ENCODE data around the gene TXNDC8.
"Not testable (repeated sequence)": the region's sequence is repeated elsewhere in the genome, so short reads cannot be mapped to it uniquely, and the experiment has no call there.

TXNDC8 gene

DNA sequence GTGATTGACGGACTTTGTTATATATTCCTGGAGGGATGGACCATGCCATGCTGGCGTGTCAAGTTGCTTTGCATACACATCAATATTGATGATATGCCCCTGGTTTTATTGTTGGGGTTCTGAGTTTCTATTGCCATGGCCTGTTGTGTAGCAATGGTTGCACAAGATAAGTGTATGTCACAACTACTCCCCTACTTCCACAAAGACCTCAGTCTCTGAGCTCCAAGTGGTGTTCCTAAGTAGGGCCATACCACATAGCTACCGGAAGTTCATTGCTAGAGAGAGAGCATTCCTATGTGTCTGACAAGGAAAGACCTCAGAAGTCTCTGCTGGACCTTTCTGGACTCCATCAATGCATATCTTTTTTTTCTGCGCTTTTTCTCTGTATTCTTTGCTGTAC, 19.8 kb downstream of the TXNDC8 start:
- no peaks in the 10 kb centered on the region for H3K79me2 ChIP-seq (ENCODE audit: low read length)
- no peaks in the 10 kb centered on the region for H4K20me1 ChIP-seq (ENCODE audit: insufficient read depth, low read length)
- H3K27me3 ChIP-seq (ENCODE audit: low read depth, low read length) = no peaks in the 10 kb centered on the region
- no peaks in the 10 kb centered on the region for H3K9me3 ChIP-seq (ENCODE audit: insufficient read depth, low read length)
- no peak overlapping the region for H3K27ac ChIP-seq (ENCODE audit: low read length)
- TF ChIP-seq EZH2phosphoT487 (IDR thresholded peaks at IDR 0.05; ENCODE audit: low read depth) (no peak), CTCF (IDR thresholded peaks at IDR 0.05; ENCODE audit: low read depth, low read length) (no peak)
- no peak overlapping the region for H3K4me2 ChIP-seq (ENCODE audit: low read length)
- H2AFZ ChIP-seq (ENCODE audit: low read depth, low read length) = no peak overlapping the region
- no peaks in the 10 kb centered on the region for H3K36me3 ChIP-seq (replicated peaks; ENCODE audit: low read depth, low read length)
- H3K4me1 ChIP-seq (ENCODE audit: low read length) = peaks cover 34% of the 10 kb centered on the region
- no peak overlapping the region for H3K4me3 ChIP-seq (ENCODE audit: low read length)
- no peak overlapping the region for H3K9ac ChIP-seq (ENCODE audit: low read length)

GRCh38 chr9:110316261-110317075, 21.2 kb downstream of the TXNDC8 start:
- no peak for TF ChIP-seq CTCF (IDR thresholded peaks at IDR 0.05; ENCODE audit: low read depth, low read length)
- TF ChIP-seq EZH2phosphoT487 (IDR thresholded peaks at IDR 0.05; ENCODE audit: low read depth) = no peak
- peak overlapping the region; percentile 81 for H3K27ac ChIP-seq (ENCODE audit: low read length)
- H3K4me3 ChIP-seq (ENCODE audit: low read length) = peak overlapping the region; percentile 74
- no peaks in the 10 kb centered on the region for H3K27me3 ChIP-seq (ENCODE audit: low read depth, low read length)
- peaks cover 34% of the 10 kb centered on the region for H3K4me1 ChIP-seq (ENCODE audit: low read length)
- peak overlapping the region; percentile 92 for H3K4me2 ChIP-seq (ENCODE audit: low read length)
- H3K79me2 ChIP-seq (ENCODE audit: low read length) = no peaks in the 10 kb centered on the region
- no peaks in the 10 kb centered on the region for H3K9me3 ChIP-seq (ENCODE audit: insufficient read depth, low read length)
- H3K9ac ChIP-seq (ENCODE audit: low read length) = peak overlapping the region; percentile 54
- H4K20me1 ChIP-seq (ENCODE audit: insufficient read depth, low read length) = no peaks in the 10 kb centered on the region
- peak overlapping the region; percentile 68 for H2AFZ ChIP-seq (ENCODE audit: low read depth, low read length)
- no peaks in the 10 kb centered on the region for H3K36me3 ChIP-seq (replicated peaks; ENCODE audit: low read depth, low read length)

DNA sequence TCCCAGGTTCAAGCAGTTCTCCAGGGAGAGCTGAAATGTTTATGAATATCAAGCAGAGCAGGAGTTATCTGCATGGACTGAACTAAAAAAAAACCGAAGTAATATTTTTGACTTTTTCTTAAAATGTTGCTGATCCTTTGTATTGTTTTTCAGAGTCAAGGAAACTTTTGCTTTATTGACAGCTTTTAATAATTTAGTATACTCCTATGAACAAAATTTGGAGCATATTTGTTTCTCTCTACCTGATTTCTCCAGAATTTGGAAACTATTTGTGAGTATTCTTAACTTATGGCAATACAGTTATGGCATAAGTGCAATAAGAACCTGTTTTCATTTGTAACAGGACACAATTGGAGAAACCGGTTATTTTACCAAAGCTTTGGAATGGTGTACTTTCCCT, 25.7 kb downstream of the TXNDC8 start:
- not testable (repeated sequence) for H3K4me3 ChIP-seq (ENCODE audit: low read length); H2AFZ ChIP-seq (ENCODE audit: low read depth, low read length); H3K9ac ChIP-seq (ENCODE audit: low read length); H4K20me1 ChIP-seq (ENCODE audit: insufficient read depth, low read length); H3K9me3 ChIP-seq (ENCODE audit: insufficient read depth, low read length); H3K4me2 ChIP-seq (ENCODE audit: low read length); H3K27me3 ChIP-seq (ENCODE audit: low read depth, low read length); H3K79me2 ChIP-seq (ENCODE audit: low read length); H3K27ac ChIP-seq (ENCODE audit: low read length)
- H3K4me1 ChIP-seq (ENCODE audit: low read length) = peaks cover 33% of the 10 kb centered on the region
- peaks cover 10% of the 10 kb centered on the region for H3K36me3 ChIP-seq (replicated peaks; ENCODE audit: low read depth, low read length)

DNA sequence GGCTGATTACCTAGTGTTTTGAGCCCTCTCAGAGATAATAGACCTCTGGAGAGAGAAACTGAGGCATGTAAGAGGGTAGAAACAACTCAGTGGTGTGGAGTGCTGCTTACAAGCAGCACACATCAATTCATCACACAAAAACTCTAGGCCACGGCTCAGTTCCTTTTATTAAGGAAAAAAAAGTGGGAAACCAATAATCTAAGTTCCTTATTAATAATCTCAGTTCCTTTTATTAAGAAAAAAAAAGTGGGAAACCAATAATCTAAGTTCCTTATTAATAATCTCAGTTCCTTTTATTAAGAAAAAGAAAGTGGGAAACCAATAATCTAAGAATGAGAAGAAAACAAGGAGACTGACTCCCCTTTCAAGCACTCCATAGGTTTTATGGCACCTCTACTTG, 28.0 kb downstream of the TXNDC8 start:
- Histone ChIP-seq H3K9ac (ENCODE audit: low read length) (no peak overlapping the region), H3K4me1 (ENCODE audit: low read length) (peaks cover 15% of the 10 kb centered on the region), H3K4me3 (ENCODE audit: low read length) (no peak overlapping the region), H2AFZ (ENCODE audit: low read depth, low read length) (no peak overlapping the region), H3K9me3 (ENCODE audit: insufficient read depth, low read length) (peaks cover 9% of the 10 kb centered on the region; the same call in 1 of the 2 replicates), H3K27ac (ENCODE audit: low read length) (peak overlapping the region; percentile 76), H3K79me2 (ENCODE audit: low read length) (no peaks in the 10 kb centered on the region), H3K36me3 (replicated peaks; ENCODE audit: low read depth, low read length) (peaks cover 10% of the 10 kb centered on the region), H3K27me3 (ENCODE audit: low read depth, low read length) (no peaks in the 10 kb centered on the region), H3K4me2 (ENCODE audit: low read length) (no peak overlapping the region), H4K20me1 (ENCODE audit: insufficient read depth, low read length) (no peaks in the 10 kb centered on the region)
- TF ChIP-seq EZH2phosphoT487 (IDR thresholded peaks at IDR 0.05; ENCODE audit: low read depth) (no peak), CTCF (IDR thresholded peaks at IDR 0.05; ENCODE audit: low read depth, low read length) (no peak)
